ENCODE measurements around the gene RIC8B.

GRCh38 chr12:106900554-106900953, 126.1 kb downstream of the RIC8B start:
- TF ChIP-seq EZH2 (IDR thresholded peaks at IDR 0.05; ENCODE audit: borderline replicate concordance, low read length), result no peak
- TF ChIP-seq, protein P1, sequence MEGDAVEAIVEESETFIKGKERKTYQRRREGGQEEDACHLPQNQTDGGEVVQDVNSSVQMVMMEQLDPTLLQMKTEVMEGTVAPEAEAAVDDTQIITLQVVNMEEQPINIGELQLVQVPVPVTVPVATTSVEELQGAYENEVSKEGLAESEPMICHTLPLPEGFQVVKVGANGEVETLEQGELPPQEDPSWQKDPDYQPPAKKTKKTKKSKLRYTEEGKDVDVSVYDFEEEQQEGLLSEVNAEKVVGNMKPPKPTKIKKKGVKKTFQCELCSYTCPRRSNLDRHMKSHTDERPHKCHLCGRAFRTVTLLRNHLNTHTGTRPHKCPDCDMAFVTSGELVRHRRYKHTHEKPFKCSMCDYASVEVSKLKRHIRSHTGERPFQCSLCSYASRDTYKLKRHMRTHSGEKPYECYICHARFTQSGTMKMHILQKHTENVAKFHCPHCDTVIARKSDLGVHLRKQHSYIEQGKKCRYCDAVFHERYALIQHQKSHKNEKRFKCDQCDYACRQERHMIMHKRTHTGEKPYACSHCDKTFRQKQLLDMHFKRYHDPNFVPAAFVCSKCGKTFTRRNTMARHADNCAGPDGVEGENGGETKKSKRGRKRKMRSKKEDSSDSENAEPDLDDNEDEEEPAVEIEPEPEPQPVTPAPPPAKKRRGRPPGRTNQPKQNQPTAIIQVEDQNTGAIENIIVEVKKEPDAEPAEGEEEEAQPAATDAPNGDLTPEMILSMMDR (IDR thresholded peaks at IDR 0.05; ENCODE audit: low read length), result no peak
